GM08714 (cell line): ENCODE measurements around the gene ASB16.
"Not testable (repeated sequence)": the region's sequence is repeated elsewhere in the genome, so short reads cannot be mapped to it uniquely, and the experiment has no call there.

Experiments used
- H3K4me3 ChIP-seq: fragments of 200-500 bp; sonication (Bioruptor generic); 2 replicates; pipeline ENCODE4 v1.5.1; 2014; ENCODE audit warnings: mild to moderate bottlenecking, low read length, inconsistent platforms
- ZNF274 ChIP-seq: IDR thresholded peaks from 2 replicates; pipeline ENCODE4 v1.6.1; 2012; ENCODE audit warnings: mild to moderate bottlenecking, low read depth, low read length

Gene ASB16

DNA sequence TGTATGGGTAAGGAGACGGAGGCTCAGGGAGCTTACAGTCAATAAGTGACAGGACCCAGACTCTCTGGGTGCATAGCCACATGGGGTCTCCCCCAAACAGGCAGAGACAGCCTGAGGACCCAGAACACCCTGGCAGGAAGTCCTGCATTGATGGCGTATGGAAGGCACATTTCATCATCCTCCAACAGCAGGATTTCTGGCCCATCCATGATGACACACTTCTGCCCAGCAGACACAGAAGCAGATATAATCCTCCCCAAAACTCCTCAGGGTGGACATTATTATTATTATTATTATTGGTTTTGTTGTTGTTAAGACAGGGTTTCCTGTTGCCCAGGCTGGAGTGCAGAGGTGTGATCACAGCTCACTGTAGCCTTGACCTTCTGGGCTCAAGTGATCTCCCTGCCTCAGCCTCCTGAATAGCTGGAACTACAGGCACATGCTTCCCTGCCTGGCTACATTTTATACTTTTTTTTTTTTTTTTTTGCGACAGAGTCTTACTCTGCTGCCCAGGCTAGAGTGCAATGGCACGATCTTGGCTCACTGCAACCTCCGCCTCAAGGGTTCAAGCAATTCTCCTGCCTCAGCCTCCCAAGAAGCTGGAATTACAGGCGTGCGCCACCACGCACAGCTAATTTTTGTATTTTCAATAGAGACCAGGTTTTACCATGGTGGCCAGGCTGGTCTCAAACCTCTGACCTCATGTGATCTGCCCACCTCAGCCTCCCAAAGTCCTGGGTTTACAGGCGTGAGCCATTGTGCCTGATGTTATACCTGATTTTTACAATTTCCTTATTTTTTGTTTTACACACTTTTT, 35.5 kb upstream of the ASB16 start:
- H3K4me3 ChIP-seq = no peak overlapping the region
- no peak for TF ChIP-seq ZNF274

DNA sequence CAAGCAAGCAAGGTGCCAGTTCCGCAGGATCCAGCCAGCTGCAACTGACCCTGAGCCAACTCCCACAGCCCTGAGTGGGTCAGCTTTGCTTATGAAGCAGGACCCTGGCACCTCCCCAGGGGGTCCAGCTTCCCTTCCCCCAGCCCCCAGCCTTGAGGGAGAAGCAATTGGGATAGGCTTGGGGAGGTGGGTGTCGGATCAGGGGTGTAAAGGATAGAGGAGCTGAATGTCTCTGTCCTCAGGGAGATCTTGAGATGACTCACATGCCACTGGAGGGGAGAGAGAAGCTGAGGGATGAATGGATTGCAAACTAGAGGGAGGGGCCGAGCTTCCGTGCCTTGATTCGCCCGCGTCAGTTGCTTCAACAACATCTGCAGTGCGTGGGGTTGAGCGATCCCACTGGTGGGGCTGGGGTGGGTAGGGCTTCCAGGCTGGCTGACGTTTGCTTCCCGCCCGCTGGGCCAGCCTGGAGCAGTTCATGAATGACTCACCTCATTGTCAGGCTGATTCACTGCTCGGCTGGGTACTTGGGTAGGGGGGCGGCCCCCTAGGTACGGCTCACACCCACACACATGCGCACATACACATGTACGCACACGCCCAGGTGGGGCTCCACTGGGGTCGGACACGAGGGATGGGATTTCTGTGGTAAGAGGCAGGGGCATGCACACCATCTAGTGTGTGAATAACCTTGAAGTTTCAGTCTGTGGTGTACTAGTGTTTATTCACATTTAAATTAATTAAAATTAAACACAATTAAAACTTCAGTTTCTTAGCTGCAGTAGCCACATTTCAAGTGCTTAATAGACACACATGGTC, 32.4 kb upstream of the ASB16 start:
- H3K4me3 ChIP-seq = no peak overlapping the region
- TF ChIP-seq ZNF274 = no peak

DNA sequence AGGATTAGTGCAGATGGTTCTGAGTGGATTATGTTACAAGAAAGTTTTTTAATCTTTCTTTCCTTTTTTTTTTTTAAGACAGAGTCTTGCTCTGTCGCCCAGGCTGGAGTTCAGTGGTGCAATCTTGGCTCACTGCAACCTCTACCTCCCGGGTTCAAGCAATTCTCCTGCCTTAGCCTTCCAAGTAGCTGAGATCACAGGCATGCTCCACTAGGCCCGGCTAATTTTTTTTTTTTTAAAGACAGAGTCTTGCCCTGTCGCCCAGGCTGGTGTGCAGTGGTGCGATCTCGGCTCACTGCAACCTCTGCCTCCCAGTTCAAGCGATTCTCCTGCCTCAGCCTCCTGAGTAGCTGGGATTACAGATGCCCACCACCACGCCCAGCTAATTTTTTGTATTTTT, 26.6 kb upstream of the ASB16 start:
- H3K4me3 ChIP-seq = not testable (repeated sequence)

DNA sequence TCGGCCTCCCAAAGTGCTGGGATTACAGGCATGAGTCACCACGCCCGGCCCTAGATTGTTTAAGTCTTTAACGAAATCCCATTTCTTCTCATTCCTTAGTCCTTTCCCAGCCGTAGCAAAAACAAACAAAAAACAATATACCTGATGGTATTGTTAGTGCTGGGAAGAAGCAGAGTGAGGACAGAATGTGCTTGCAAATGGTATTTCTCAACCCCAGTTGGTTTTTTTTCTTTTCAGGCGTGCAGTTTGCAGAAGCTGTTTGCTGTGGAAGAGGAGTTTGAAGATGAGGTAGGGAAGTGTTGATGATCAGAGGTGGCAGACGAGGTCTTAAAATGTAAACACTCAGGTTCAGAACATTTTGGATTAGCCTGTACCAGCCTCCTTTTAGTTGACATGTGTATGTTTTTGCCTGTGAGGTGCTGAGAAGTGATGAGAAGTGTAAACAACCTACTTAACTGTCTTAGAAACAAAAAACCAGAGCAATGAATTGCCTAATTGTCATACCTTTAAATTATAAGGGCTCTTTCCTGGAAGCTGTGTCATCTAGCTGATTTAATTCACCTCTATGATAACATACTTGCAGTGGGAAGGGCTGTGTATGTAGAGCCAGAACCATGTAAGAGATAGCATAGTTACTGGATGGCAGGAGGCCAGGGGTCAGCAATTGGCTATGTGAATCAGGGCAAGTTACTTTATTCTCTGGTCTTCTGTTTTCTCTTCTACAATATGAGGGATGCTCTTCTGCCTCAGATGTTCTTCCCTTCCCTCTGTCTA, 25.4 kb upstream of the ASB16 start:
- no peak overlapping the region for H3K4me3 ChIP-seq
- no peak for TF ChIP-seq ZNF274

DNA sequence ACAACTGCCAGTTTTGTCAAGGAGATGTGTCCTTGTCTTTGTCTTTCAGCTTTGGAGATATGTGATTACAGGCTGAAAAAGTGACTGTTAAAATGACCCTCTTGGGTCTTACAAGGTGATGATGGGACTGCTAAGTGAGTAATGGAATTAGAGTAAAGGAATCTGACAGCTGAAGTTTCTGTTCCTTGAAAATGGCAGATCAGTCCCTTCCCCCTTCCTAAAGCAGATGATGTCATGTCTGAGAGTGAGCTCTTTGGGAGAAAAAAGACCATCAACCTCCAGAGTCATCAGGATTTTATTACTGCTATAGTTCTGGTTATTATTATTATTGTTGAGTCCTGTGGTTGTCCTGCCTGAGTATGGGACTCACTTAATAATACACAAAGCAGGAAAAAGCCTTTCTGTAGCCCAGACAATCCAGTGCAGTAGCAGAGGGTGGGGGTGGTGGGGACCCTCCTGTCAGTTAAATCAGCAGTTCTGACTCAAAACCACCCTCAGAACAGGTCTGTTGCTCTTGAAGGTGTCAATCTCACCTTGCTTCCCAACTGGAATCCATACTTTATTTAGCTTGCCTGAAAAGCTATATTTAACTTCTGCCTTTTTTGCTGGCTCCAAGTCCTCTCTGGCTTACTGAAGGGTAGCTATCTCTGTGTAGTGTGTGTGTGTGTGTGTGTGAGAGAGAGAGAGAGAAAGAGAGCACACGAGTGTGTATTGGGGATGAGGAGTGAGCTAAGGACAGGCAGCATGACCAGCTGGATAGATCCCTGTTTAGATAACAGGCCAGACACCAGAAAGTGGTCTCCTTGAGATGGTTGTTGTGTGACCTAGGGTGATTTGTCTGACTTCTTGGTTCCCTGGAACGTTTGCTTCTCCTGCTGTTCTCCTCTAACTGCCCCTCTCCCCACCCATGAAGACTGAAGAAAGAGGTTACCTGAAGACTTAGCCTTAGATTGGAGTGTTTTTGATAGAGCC, 23.8 kb upstream of the ASB16 start:
- no peak for TF ChIP-seq ZNF274
- H3K4me3 ChIP-seq = no peak overlapping the region

DNA sequence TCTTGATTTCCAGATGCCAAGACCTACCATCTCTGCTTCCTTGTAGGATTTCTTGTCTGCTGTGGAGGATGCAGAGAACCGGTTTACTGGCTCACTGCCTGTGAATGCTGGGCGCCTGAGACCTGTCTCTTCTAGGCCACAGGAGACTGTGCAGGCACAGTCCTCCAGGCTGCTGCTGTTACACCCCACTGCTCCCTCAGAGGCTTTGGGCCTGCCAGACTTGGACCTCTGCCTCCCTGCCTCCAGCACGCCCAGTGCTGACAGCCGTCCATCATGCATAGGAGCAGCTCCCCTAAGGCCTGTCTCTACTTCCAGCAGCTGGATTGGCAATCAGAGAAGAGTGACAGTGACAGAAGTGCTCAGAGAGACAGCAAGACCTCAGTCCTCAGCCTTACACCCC, 22.7 kb upstream of the ASB16 start:
- H3K4me3 ChIP-seq = no peak overlapping the region
- TF ChIP-seq ZNF274 = no peak

DNA sequence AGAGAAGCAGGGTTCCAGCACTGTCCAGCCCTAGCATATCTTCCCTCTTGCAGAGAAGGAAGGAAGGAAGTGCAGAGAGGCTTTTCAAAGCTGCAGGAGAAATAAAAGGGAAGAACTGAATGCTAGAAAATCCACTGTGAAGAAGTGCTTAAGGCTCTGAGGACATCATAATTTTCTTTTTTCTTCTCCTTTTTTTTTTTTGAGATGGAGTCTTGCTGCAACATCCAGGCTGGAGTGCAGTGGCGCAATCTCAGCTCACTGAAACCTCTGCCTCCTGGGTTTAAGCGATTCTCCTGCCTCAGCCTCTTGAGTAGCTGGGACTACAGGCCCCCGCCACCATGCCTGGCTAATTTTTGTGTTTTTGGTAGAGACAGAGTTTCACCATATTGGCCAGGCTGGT, 21.4 kb upstream of the ASB16 start:
- not testable (repeated sequence) for H3K4me3 ChIP-seq

DNA sequence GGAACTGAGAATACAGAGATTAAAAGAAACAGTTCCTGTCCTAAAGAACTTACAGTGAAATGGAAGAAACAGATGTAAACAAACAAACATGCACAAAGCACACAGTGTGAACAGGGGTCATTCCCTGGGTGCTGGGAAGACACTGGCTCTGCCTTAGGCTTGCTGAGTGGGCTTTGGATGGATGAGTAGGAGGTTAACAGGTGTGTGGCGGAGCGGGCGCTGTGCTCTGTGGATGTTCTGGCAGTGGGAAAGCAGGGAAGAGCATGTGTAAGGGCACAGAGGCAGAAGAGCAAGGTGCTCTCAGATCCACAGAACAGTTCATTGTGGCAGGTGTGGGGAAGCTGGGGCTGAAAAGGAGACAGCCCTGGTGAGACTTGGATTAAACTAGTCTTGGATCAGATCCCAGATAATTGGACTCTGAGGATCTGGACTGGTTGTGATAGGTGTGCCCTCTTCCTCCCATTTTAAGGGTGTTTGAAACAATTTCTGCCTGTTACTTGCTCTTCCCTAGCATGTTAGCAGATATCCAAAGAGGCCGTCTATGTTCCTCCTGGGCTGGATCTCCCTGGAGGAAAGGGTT, 20.7 kb upstream of the ASB16 start:
- H3K4me3 ChIP-seq = no peak overlapping the region
- TF ChIP-seq ZNF274 = no peak

DNA sequence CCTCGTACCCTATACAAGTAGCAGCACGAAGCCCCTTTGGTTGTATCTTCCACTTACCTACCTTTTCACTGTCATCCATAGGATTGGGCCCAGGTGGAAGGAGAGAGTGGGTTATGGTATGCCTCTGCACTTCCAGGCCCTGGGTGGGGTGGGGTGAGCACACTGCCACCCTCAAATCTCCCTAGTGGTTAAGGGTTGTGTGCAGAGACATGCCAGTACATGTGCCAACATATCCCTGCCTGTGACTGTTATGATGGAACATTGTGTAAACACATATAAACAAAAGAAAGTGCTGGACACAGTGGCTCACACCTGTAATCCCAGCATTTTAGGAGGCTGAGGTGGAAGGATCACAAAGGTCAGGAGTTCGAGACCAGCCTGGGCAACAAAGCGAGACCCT, 17.6 kb upstream of the ASB16 start:
- TF ChIP-seq ZNF274 = no peak
- no peak overlapping the region for H3K4me3 ChIP-seq

DNA sequence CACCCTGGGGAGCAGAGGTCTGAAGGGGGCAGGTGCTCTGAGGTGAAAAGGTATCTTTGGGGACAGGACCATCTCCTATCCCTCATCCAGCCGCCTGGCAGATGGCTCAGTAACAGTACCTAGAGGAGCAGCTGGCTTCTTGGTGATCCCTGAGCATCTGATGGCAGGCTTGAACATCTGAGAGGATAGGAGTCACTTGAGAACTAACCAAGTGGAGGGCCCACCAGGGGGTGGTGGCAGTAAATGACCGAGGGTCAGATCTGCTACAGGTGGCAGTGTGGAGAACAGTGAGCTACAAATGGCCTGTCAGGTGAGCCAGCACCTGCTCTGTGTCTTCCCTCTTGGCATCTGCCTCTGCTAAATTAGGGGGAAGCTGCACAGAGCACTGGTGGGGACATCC, 15.0 kb upstream of the ASB16 start:
- H3K4me3 ChIP-seq = no peak overlapping the region
- TF ChIP-seq ZNF274 = no peak

DNA sequence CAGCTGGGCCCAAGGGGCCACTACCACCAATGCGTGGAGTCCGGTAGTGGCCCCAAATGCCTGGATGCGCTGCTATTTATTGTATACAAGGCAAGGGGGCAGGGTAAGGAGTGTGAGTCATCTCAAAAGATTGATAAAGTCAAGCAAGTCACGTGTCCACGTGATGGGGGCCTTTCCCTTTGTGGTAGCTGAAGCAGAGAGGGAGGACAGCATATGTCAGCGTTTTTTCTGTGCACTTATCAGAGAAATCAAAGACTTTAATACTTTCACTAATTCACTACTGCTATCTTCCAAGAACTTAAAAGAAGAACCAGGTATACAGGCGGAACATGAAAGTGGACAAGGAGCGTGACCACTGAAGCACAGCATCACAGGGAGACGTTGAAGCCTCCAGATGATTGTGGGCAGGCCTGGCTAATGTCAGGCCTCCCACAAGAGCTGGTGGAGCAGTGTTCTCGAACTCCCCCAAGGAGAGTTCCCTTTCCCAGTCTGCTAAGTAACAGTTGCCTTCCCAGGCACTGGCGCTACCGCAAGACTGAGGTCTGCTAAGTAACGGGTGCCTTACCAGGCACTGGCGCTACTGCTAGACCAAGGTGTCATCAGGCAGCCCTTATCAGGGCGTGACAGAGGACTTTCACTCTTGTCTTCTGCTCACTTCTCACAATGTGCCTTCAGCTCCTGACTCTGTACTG, 10.8 kb upstream of the ASB16 start:
- no peak for TF ChIP-seq ZNF274
- no peak overlapping the region for H3K4me3 ChIP-seq

DNA sequence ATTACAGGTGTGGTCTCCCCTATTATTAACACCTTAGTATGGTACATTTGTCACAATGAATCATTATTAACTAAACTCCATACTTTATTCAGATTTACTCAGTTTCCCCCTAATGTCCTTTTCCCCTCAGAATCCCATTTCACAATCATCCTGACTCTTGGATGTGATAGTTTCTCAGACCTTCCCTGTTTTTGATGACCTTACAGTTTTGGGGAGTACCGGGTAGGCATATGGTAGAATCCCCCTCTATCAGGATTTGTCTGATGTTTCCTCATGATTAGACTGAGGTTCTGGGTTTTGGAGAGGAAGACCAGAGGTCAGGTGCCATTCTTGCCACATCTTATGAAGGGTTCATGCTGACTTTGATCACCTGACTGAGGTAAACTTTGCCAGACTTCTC, 6.0 kb upstream of the ASB16 start:
- no peak overlapping the region for H3K4me3 ChIP-seq
- no peak for TF ChIP-seq ZNF274
